Stomach (tissue), 9 donors: ENCODE data around the gene SPAG9. TPM values are rescaled to one million over a fixed set of nuclear protein-coding genes. Genes with fewer than 3 reads are reported as not detected.
A peak's percentile ranks its signal among the peaks of the same experiment; 100 is the strongest.

Experiments
- DNase-seq, 2 donors: peaks; one replicate each; pipeline versions ENCODE4 v3.0.0 to v3.0.0-alpha.2; 2013 to 2019
- H3K27ac ChIP-seq, 5 donors: fragments of 200-600 bp in 4 of 5; sonication (generic) in 4 of 5; one replicate each; pipeline ENCODE4 v1.5.1; 2013 to 2019; ENCODE audit warnings: mild to moderate bottlenecking in 1 of 5, moderate library complexity in 1 of 5
- H3K27me3 ChIP-seq, 3 donors: fragments of 200-600 bp; sonication (generic); one replicate each; pipeline ENCODE4 v1.5.1; 2017 to 2019; ENCODE audit warnings: mixed run types in 1 of 3
- H3K36me3 ChIP-seq, 4 donors: fragments of 200-600 bp; sonication (generic); 1 replicate in 3 of 4; 2 replicates in 1 of 4; pipeline ENCODE4 v1.5.1; 2016 to 2019
- H3K4me1 ChIP-seq, 4 donors: fragments of 200-600 bp; sonication (generic); one replicate each; pipeline ENCODE4 v1.5.1; 2016 to 2019
- H3K4me3 ChIP-seq, 4 donors: fragments of 200-600 bp; sonication (generic) in 3 of 4; one replicate each; pipeline ENCODE4 v1.5.1; 2016 to 2019; ENCODE audit warnings: mild to moderate bottlenecking in 1 of 4
- H3K9me3 ChIP-seq, 4 donors: fragments of 200-600 bp; sonication (generic); one replicate each; pipeline ENCODE4 v1.5.1; 2016 to 2019
- CTCF ChIP-seq, 7 experiments: fragments of 450-650 bp in 4 of 7; fragments of 200-600 bp in 3 of 7; sonication (generic) in 3 of 7; IDR thresholded peaks; one replicate each; pipeline ENCODE4 v1.5.1; 2016 to 2019; ENCODE audit warnings: antibody characterized with exemption in 7 of 7, control low read depth in 2 of 7, mild to moderate bottlenecking in 1 of 7
- EP300 ChIP-seq: sonication (generic); formaldehyde crosslinking; IDR thresholded peaks from one replicate; pipeline ENCODE4 v1.6.1; 2017; ENCODE audit warnings: antibody characterized with exemption
- POLR2A ChIP-seq, 4 donors: fragments of 450-650 bp; IDR thresholded peaks; one replicate each; pipeline ENCODE4 v1.6.1; 2016; ENCODE audit warnings: antibody characterized with exemption in 4 of 4, control low read depth in 2 of 4, mild to moderate bottlenecking in 1 of 4, moderate library complexity in 1 of 4
- POLR2AphosphoS5 ChIP-seq, 3 donors: sonication (generic); formaldehyde crosslinking; IDR thresholded peaks; one replicate each; pipeline ENCODE4 v1.6.1; 2016; ENCODE audit warnings: antibody characterized with exemption in 3 of 3
- WGBS, 5 donors: extraction: QIAGEN DNeasy Blood & Tissue Kit in 3 of 5; methylation state at CpG; one replicate each; pipeline versions ENCODE4 v1.1.5 to v1.1.7; 2013 to 2018; 5-methylcytosine and 5-hydroxymethylcytosine counted together
- intact Hi-C: fragments of 100-400 bp; cut with DNase I; formaldehyde crosslinking; loops from one replicate; pipeline ENCODE4 v1.15.1; 2023; ENCODE audit warnings: low total_unique reads
- polyA plus RNA-seq, 3 donors: library from polyadenylated mRNA; stranded (reverse); fragments of 200-250 nt; gene quantifications; one replicate each; pipeline ENCODE4 v1.2.3, GENCODE V29; 2013
- total RNA-seq, 5 donors: library from RNA; depleted of rRNA; stranded (reverse); fragments of >200 nt; gene quantifications; one replicate each; pipeline versions ENCODE4 v1.1.0 to v1.2.3, GENCODE V29; 2014 to 2016
- donor health status: healthy with polysubstance abuse.
- donor health status: Bipolar disorder and iron deficiency.
- donor health status: healthy.

SPAG9 gene
- total and polyA plus RNA-seq, 8 donors: 10.2 to 209 (median 56.5) TPM

- H3K27me3 ChIP-seq: no peaks in the 10 kb centered on the region
- intact Hi-C loops: no loop called here
- H3K4me1 ChIP-seq: peaks cover 0 to 50% (median 19%) of the 10 kb centered on the region in 4 donors
- H3K36me3 ChIP-seq: no peaks in the 10 kb centered on the region
- TF ChIP-seq POLR2AphosphoS5 (IDR thresholded peaks at IDR 0.05): no peak
- no peak for TF ChIP-seq POLR2A (IDR thresholded peaks at IDR 0.05)
- no peak for TF ChIP-seq EP300
- TF ChIP-seq CTCF (IDR thresholded peaks at IDR 0.05): no peak
- no peaks in the 10 kb centered on the region for H3K9me3 ChIP-seq
- H3K4me3 ChIP-seq: no peak overlapping the region
- DNase-seq: no peak
- 93 to 96% (median 95%) methylated on average over 1 of the region's 1 CpG for WGBS, 5 donors
- H3K27ac ChIP-seq: no peak overlapping the region
These were observed 55.2 kb downstream of the SPAG9 start for GRCh38 chr17:51065466-51065865.

- peaks cover 0 to 45% (median 21%) of the 10 kb centered on the region in 4 donors for H3K4me1 ChIP-seq
- H3K4me3 ChIP-seq: no peak overlapping the region
- H3K27me3 ChIP-seq: no peaks in the 10 kb centered on the region
- H3K9me3 ChIP-seq: no peaks in the 10 kb centered on the region
- H3K27ac ChIP-seq: no peak overlapping the region
- no peaks in the 10 kb centered on the region for H3K36me3 ChIP-seq
- no peak for DNase-seq
- TF ChIP-seq EP300 (no peak), POLR2AphosphoS5 (IDR thresholded peaks at IDR 0.05) (no peak), POLR2A (IDR thresholded peaks at IDR 0.05) (no peak), CTCF (IDR thresholded peaks at IDR 0.05) (no peak)
- 76 to 87% (median 79%) methylated on average over 1 of the region's 1 CpG for WGBS, 5 donors
- intact Hi-C loops: no loop called here
These were observed 56.5 kb downstream of the SPAG9 start for GRCh38 chr17:51064061-51064735.

- 82 to 98% (median 92%) methylated on average over 5 of the region's 5 CpGs for WGBS, 5 donors
- Histone ChIP-seq H3K4me1 (peaks cover 11 to 71% (median 37%) of the 10 kb centered on the region in 4 donors), H3K9me3 (no peaks in the 10 kb centered on the region), H3K36me3 (no peaks in the 10 kb centered on the region), H3K27me3 (no peaks in the 10 kb centered on the region), H3K27ac (no peak overlapping the region), H3K4me3 (no peak overlapping the region)
- TF ChIP-seq POLR2AphosphoS5 (IDR thresholded peaks at IDR 0.05): no peak
- no peak for TF ChIP-seq CTCF (IDR thresholded peaks at IDR 0.05)
- TF ChIP-seq EP300: no peak
- no peak for TF ChIP-seq POLR2A (IDR thresholded peaks at IDR 0.05)
- DNase-seq: peak in 1 of 2 donors; percentile 20
- intact Hi-C loops: no loop called here
These were observed 60.3 kb downstream of the SPAG9 start for GRCh38 chr17:51060396-51060795.

GRCh38 chr17:51059781-51060180 lies 60.9 kb downstream of the SPAG9 start:
- no peak for TF ChIP-seq CTCF (IDR thresholded peaks at IDR 0.05)
- no peak for TF ChIP-seq POLR2AphosphoS5 (IDR thresholded peaks at IDR 0.05)
- no peak for TF ChIP-seq EP300
- no peak for TF ChIP-seq POLR2A (IDR thresholded peaks at IDR 0.05)
- Histone ChIP-seq H3K27ac (no peak overlapping the region), H3K9me3 (no peaks in the 10 kb centered on the region), H3K4me3 (no peak overlapping the region), H3K27me3 (no peaks in the 10 kb centered on the region), H3K4me1 (peaks cover 11 to 71% (median 37%) of the 10 kb centered on the region in 4 donors), H3K36me3 (peaks cover 0 to 3% (median 0%) of the 10 kb centered on the region in 4 donors)
- no peak for DNase-seq
- WGBS, 5 donors: 79 to 84% (median 82%) methylated on average over 2 of the region's 2 CpGs
- intact Hi-C loops: no loop called here
